Stimulated activated CD4-positive, alpha-beta T cell treated with anti-CD3 and anti-CD28 coated beads, Interleukin-4, amount 100 ng/mL, for 24 hours (primary cell): Measurements from ENCODE around the gene LRRC43.
A peak's percentile ranks its signal among the peaks of the same experiment; 100 is the strongest.
"Not testable (repeated sequence)": the region's sequence is repeated elsewhere in the genome, so short reads cannot be mapped to it uniquely, and the experiment has no call there.

Experiments used
- DNase-seq: peaks from one replicate; pipeline ENCODE4 v3.0.0-alpha.2; 2020

LRRC43 gene

DNA sequence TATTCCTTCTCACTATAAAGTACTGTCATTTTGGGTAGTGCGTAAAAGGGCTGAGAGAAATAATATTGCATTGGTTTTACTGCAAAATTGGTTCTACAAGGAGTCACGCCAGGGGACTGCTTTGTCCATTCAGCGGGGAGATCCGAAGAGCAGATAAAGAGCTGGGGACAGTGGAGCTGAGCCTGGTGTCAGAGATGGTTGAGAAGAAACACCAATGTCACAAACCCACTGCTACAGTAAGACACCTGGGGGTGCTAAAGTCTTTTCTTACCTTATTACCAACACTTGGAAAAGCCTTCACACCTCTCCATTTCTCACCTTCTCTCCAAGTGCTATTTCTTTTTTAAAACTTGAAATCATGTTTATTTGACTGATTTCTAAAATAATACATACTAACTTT is 23.0 kb upstream of the LRRC43 start:
- DNase-seq = no peak

GRCh38 chr12:122160761-122161160 is 22.2 kb upstream of the LRRC43 start:
- no peak for DNase-seq

DNA sequence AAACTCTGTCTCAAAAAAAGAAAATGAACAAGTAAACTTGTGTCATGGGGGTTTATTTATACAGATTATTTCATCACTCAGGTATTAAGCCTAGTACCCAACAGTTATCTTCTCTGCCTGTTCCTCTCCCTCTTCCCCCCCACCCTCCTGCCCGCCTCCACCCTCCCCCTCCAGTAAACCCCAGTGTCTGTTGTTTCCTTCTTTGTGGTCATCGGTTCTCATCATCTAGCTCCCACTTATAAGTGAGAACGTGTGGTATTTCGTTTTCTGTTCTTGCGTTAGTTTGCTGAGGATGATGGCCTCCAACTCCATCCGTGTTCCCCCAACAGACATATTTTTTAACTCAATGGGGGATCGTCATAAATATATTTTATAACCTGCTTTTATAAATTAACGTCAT is 21.2 kb upstream of the LRRC43 start:
- no peak for DNase-seq

DNA sequence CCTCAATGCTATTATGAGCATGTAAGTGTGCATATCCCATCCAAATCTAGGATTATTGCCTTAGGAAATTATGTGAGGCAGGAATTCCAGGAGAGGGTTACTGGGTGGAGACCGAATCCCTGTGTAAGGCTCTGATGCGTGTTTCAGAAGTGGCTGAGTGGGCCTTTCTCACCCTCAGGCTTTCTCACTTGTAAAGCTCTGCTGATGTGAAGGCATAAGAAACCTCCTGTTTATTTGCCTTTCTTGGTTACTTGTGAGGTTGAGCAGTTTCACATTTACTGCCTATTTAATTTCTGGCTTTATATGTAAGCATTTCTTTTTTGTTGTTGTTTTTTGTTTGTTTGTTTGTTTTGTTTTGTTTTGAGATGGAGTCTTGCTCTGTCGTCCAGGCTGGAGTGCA is 19.9 kb upstream of the LRRC43 start:
- no peak for DNase-seq

DNA sequence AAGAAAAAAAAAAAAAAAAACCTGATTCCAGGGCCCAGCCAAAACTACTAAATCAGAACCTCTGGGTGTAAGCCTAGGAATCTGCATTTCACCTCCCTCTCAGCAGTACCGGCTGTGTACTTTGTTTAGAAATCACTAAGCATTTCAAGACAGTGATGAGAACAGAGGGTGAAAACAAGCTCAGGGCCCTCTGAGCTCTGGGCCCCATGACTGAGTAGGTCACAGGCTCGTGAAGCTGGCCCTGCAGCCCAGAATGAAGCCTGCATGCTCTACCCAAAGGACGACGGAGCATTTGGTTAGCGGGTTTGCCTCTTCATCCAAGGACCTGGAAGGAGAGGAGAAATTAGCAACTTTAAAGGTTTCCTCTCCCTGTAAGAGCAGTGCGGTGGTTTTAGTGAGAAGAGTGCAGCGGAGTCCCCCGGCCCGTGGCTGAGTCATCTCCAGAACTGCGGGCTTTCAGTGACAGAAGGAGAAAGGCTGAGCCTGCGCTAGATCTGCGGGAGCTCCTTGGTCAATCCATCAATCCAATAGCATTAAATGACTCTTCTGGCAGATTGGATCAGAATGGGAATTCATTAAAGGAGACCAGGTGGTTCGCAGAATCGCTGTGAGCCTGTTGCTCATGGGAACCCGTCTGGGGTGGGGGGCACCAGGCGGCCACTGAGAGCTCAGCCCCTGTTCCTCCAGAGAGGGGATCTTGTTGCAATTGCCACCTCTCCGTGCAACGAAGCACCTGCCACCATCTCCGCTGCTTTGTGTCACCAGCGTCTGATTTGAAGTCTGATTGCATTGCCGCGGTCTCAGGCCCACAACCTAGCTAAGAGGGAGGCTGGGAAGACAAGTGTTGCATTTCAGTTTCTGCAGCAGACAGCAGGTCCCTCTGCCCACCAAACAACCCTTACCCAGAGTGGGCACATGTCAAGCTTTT is 16.2 kb upstream of the LRRC43 start:
- DNase-seq = peak; percentile 52

DNA sequence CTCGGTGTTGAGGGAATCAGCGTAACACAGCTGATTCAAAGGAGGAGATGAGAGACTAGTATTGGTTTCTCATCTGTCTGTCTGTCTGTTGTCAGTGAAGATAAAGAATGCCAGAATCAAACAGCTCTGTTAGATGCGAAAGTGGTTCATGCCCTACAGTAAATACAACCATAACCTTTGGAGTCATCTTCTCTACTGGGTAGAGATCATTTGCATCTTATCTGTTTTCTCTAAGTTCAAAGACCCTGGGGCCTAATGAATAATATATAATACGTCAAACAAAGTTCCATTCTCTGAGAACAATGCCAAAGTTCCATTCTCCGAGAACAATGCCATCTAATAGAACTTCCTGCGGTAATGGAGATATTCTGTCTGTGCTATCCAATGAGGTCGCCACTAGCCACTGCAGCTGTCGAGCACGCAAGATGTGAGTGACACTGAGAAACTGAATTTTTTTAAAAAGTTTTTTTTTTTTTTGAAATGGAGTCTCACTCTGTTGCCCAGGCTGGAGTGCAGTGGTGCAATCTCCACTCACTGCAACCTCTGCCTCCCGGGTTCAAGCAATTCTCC is 15.5 kb upstream of the LRRC43 start:
- no peak for DNase-seq

GRCh38 chr12:122168492-122168891 is 14.4 kb upstream of the LRRC43 start:
- no peak for DNase-seq

DNA sequence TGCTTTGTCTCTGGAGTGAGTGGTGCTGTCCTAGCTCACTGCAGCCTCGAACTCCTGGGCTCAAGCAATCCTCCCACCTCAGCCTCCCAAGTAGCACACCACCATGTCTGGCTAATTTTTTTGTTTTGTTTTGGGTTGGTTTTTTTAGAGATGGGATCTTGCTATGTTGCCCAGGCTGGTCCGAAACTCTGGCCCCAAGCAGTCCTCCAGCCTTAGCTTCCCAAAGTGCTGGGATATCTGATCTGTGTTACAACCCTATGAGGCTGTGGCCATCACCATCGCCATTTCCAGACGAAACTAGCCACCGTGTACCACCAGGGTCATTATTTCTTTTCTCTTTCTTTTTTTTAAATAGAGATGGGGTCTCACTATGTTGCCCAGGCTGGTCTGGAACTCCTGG is 11.5 kb upstream of the LRRC43 start:
- DNase-seq = no peak

DNA sequence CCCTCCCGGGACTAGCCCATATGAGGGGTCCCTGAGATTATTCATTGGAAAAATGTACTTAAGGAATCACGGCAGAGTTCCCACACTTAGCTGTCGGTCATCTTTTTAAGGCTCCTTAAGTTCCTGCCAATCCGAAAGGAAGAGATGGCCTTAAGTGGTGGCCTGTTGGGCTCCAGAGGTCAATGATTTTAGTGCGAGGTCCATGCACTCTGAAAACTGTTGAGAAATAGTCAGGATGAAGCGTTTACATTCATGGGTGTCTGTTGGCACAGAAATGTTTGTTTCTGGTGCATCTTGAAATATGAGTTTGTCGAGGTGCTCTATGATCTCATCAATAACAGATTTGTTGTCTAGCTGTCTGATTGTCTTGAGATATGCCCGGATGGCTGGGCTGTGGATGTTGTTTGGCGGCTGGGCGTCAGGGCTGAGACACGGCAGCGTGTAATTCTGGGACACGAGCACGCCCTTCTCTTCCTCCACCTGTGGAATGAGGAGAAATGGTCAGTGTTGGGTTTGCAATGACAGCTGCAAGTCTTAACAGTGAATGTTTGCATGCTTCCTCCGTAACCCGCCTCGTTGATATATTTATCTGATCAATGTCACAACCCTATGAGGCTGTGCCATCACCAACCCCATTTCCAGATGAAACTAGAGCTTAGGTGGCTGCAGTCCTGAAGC is 10.5 kb upstream of the LRRC43 start:
- no peak for DNase-seq

DNA sequence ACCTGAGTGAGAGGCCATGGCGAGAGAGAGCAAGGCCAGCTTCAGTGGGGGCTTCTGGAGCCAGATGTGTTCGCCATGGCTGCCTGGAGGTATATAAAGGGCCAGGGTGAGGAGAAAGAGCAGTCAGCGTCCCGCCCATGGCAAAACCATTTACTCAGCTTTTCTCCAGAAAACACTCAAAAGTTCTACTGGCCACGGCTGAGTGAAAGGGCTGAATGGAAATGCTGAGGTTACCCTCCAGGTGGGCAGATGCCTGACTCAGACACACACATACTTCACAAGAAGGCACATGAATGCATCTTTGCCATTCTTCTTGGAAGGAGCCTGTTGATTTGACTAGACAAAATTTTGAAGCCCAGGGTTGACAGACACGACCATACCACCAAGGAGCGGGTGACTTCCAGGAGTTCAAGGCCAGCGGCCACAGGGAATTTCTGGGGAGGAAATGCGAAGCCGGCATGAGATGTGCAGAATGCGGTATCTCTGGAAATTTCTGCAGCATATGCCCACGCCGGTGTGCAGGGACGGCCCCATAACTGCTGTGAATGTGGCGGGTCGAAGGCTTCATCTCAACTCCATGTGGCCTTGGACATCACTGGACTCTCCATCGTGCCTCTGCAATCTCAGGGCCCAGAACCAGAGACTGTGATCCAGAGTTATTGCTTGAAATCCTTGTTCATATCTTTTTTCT is 8.6 kb upstream of the LRRC43 start, which contains the start of gene IL31:
IL31 (minus strand) TSS at position 67 of the 691 bp plus-strand sequence; CDS start at position 18, 49 bp downstream.
- no peak for DNase-seq

- not testable (repeated sequence) for DNase-seq
These were observed 6.5 kb upstream of the LRRC43 start for GRCh38 chr12:122176473-122176872.

- no peak for DNase-seq
These were observed 641 bp downstream of the LRRC43 start for GRCh38 chr12:122183588-122183940.

GRCh38 chr12:122184517-122184916 is 1.6 kb downstream of the LRRC43 start:
- DNase-seq = no peak

GRCh38 chr12:122185079-122185478 is 2.2 kb downstream of the LRRC43 start:
- DNase-seq = no peak

DNA sequence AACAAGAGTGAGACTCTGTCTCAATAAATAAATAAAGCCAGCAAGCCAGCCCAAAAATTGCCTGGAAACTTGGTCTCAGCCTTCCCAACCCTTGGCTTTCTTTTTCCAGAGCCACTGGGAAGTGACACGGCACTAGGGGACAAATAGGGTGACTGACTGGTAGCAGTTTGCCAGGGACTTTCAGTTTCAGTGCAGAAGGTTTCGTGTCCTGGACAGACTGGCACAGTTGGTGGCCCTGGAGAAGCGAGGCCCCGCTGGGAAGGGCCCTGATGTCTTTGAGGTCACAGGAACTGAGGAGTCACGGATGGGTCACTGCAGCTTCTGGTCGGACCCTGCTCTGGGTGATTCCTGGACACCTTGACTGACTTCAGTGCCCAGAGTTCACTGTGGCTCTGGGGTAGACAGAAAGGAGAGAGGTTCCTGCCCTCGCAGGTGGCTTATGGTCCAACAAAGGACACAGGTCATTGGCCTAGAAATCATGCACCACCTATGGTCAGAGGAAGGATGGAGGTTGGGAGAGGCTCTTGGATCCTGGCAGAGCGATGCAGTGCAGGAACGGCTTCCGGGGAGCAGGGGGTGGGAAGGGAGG is 2.7 kb downstream of the LRRC43 start:
- no peak for DNase-seq

GRCh38 chr12:122187466-122187865 is 4.5 kb downstream of the LRRC43 start:
- no peak for DNase-seq

- DNase-seq = no peak
These were observed 6.9 kb downstream of the LRRC43 start for GRCh38 chr12:122189626-122190475.

- peak; percentile 77 for DNase-seq
These were observed 8.1 kb downstream of the LRRC43 start for GRCh38 chr12:122190842-122191668.

DNA sequence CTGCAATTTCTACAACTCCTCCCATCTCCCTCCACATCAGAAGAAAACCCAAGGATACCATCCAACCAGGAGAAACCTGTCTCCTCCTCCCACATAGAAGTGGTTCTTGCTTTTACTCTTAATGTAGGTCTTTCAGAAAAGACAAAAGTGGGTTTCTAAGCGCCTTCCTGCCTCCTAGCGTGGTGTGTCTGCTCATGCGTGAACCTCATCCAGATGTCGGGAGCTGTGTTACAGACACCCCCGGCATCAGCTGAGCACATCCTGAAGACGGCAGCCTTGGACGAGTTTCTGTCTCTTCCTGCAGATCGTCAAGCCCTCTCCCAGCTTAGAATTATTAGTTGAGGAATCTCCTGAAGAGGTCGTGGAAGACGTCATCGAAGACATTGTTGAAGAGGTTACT is 9.5 kb downstream of the LRRC43 start:
- DNase-seq = no peak

- no peak for DNase-seq
These were observed 11.9 kb downstream of the LRRC43 start for GRCh38 chr12:122194804-122195203.

GRCh38 chr12:122195405-122195804 is 12.5 kb downstream of the LRRC43 start:
- DNase-seq = no peak
